Hepatocyte (in vitro differentiated cells): ENCODE data around the gene EGF.

Source experiments
- CTCF ChIP-seq: fragments of 200-600 bp; sonication (generic); IDR thresholded peaks from 2 replicates; pipeline ENCODE4 v1.5.1; 2016; ENCODE audit warnings: antibody characterized with exemption, mild to moderate bottlenecking; ENCODE audit not compliant: poor library complexity
- EZH2 ChIP-seq: fragments of 200-600 bp; sonication (generic); IDR thresholded peaks from 2 replicates; pipeline ENCODE4 v1.6.1; 2016; ENCODE audit warnings: antibody characterized with exemption, mild to moderate bottlenecking, borderline replicate concordance

DNA sequence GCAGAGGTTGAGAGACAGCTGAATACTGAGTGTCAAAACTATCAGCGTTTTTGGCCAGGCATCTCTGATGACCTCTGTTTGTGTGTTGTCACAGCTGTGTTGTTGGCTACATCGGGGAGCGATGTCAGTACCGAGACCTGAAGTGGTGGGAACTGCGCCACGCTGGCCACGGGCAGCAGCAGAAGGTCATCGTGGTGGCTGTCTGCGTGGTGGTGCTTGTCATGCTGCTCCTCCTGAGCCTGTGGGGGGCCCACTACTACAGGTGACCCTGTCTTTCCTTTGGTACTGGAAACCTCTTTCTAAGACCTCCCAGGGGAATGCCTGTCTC is 86.9 kb downstream of the EGF start:
- no peak for TF ChIP-seq CTCF
- no peak for TF ChIP-seq EZH2
